OCI-LY7 (cell line): Measurements from ENCODE around the gene FRMPD4. TPM values are rescaled to one million over a fixed set of nuclear protein-coding genes. Genes with fewer than 3 reads are reported as not detected.
A peak's percentile ranks its signal among the peaks of the same experiment; 100 is the strongest.

Source experiments
- BruUV-seq: library from RNA; stranded (reverse); fragments of 400-500 nt; replicated peaks from 2 replicates; lab custom pipeline; 2021; lab: Mats Ljungman, UMichigan
- CTCF ChIA-PET: fragments of 300-600 bp; sonication (Branson Sonifier 250); formaldehyde crosslinking; loops from one replicate; lab custom pipeline; 2022; ENCODE audit warnings: antibody characterized with exemption; ENCODE audit not compliant: unreplicated experiment; lab: Charles Lee
- POLR2A ChIA-PET: fragments of 300-600 bp; sonication (Branson Sonifier 250); formaldehyde crosslinking; loops from one replicate; lab custom pipeline; 2022; ENCODE audit warnings: antibody characterized with exemption; lab: Charles Lee
- DNase-seq: peaks from one replicate; pipeline ENCODE4 v3.0.0-alpha.2; 2015; ENCODE audit warnings: low spot score
- H2AFZ ChIP-seq: fragments of 200-600 bp; sonication (generic), shearing (Covaris generic); 2 replicates; pipeline ENCODE4 v1.6.1; 2014; ENCODE audit warnings: mild to moderate bottlenecking, antibody characterized with exemption, low read length, moderate library complexity
- H3K27ac ChIP-seq: fragments of 200-600 bp; sonication (generic); 2 replicates; pipeline ENCODE4 v1.5.1; 2014; ENCODE audit warnings: mixed run types, low read depth, mild to moderate bottlenecking, moderate library complexity, low read length, inconsistent platforms; ENCODE audit not compliant: poor library complexity, severe bottlenecking
- H3K36me3 ChIP-seq: fragments of 200-600 bp; sonication (generic); 2 replicates; pipeline ENCODE4 v1.6.1; 2014; ENCODE audit warnings: mild to moderate bottlenecking, antibody characterized with exemption, low read length, moderate library complexity, mixed read lengths; ENCODE audit not compliant: insufficient read depth
- H3K4me1 ChIP-seq: fragments of 200-600 bp; sonication (generic); 2 replicates; pipeline ENCODE4 v1.5.1; 2014; ENCODE audit warnings: mild to moderate bottlenecking, low read length; ENCODE audit not compliant: insufficient read depth, poor library complexity, severe bottlenecking
- H3K4me2 ChIP-seq: fragments of 200-600 bp; sonication (generic); 2 replicates; pipeline ENCODE4 v1.6.1; 2014; ENCODE audit warnings: mild to moderate bottlenecking, low read length
- H3K4me3 ChIP-seq: fragments of 200-600 bp; sonication (generic); 2 replicates; pipeline ENCODE4 v1.5.1; 2014; ENCODE audit warnings: mild to moderate bottlenecking, low read depth, low read length; ENCODE audit not compliant: poor library complexity, severe bottlenecking
- H3K79me2 ChIP-seq: fragments of 200-600 bp; sonication (generic); 2 replicates; pipeline ENCODE4 v1.6.1; 2016; ENCODE audit warnings: low read depth, mild to moderate bottlenecking, low read length, moderate library complexity, mixed read lengths; ENCODE audit not compliant: insufficient read depth
- H3K9me2 ChIP-seq: fragments of 200-600 bp; sonication (generic); 2 replicates; pipeline ENCODE4 v1.6.1; 2016; ENCODE audit warnings: mild to moderate bottlenecking, low read length, mixed read lengths; ENCODE audit not compliant: insufficient read depth
- H3K9me3 ChIP-seq: fragments of 200-600 bp; sonication (generic); 2 replicates; pipeline ENCODE4 v1.6.1; 2014; ENCODE audit warnings: mild to moderate bottlenecking, mixed run types, low read length, mixed read lengths
- H4K20me1 ChIP-seq: fragments of 200-600 bp; sonication (generic); 2 replicates; pipeline ENCODE4 v1.6.1; 2014; ENCODE audit warnings: mild to moderate bottlenecking, antibody characterized with exemption, low read length, moderate library complexity, mixed read lengths; ENCODE audit not compliant: insufficient read depth
- CTCF ChIP-seq: fragments of 200-600 bp; sonication (generic); conservative IDR thresholded peaks from 2 replicates; pipeline ENCODE4 v1.5.1; 2014; ENCODE audit warnings: mild to moderate bottlenecking, antibody characterized with exemption, low read length, moderate library complexity, mixed read lengths
- EZH2phosphoT487 ChIP-seq: fragments of 200-600 bp; sonication (generic); IDR thresholded peaks from 2 replicates; pipeline ENCODE4 v1.6.1; 2018; ENCODE audit warnings: low read depth, borderline replicate concordance, mild to moderate bottlenecking, mixed run types, antibody characterized with exemption, low read length, moderate library complexity, mixed read lengths
- intact Hi-C: fragments of 100-400 bp; cut with micrococcal nuclease; formaldehyde crosslinking; loops from one replicate; pipeline ENCODE4 v1.10.0; 2022; ENCODE audit not compliant: unreplicated experiment
- total RNA-seq, 2 experiments: library from RNA; depleted of rRNA in 1 of 2; stranded (reverse); fragments of >200 nt in 1 of 2; shearing (Covaris generic) in 1 of 2; gene quantifications; 2 replicates each; pipeline ENCODE4 v1.2.3, GENCODE V29; 2014 to 2022

FRMPD4 gene
- total RNA-seq, 2 experiments from 2014 or later: not detected

GRCh38 chrX:12564221-12564620, 425.9 kb downstream of the FRMPD4 start:
- BruUV-seq: no TSS peak

DNA sequence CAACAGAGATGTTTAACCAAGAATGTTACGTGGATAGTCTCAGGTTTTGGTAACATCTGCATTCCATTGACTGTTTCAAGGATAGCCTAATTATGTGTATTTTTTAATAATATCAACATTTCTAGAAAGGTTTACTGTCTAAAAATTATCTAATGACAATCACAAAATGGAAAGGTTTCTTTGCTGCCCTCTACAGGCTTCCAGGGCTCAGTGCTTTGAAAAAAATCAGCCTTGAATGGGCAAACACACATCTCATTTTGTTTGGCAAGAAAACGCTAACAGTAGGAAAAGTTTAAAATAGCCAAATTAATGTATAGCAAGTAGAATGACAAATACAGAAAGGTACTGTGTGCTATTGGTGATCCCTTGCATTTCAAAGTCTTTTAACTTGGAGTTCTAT, 429.6 kb downstream of the FRMPD4 start:
- Histone ChIP-seq H3K9me3 (no peaks in the 10 kb centered on the region), H3K4me3 (no peak overlapping the region), H3K4me1 (no peaks in the 10 kb centered on the region), H3K79me2 (no peaks in the 10 kb centered on the region), H3K36me3 (no peaks in the 10 kb centered on the region), H3K27ac (no peak overlapping the region), H3K9me2 (no peaks in the 10 kb centered on the region), H2AFZ (no peak overlapping the region), H3K4me2 (no peak overlapping the region), H4K20me1 (no peaks in the 10 kb centered on the region)
- peak; percentile 80 for TF ChIP-seq CTCF
- TF ChIP-seq EZH2phosphoT487: no peak
- intact Hi-C loops: loop anchor here (1.0 to 10.0 kb wide), 2 partner anchors 70 to 483 kb away; no protein-coding TSS in a partner anchor
- peak; percentile 29 for DNase-seq
- ChIA-PET POLR2A (no interaction called here), CTCF (no interaction called here)
- BruUV-seq: no TSS peak

More at GRCh38 chrX:12564221-12564620, 425.9 kb downstream of the FRMPD4 start:
- H3K36me3 ChIP-seq: no peaks in the 10 kb centered on the region
- H3K9me2 ChIP-seq: no peaks in the 10 kb centered on the region
- no peaks in the 10 kb centered on the region for H3K4me1 ChIP-seq
- H3K4me2 ChIP-seq: no peak overlapping the region
- intact Hi-C loops: loop anchor here (10.0 kb wide), 1 partner anchor 479 kb away; no protein-coding TSS in a partner anchor
- TF ChIP-seq EZH2phosphoT487 (no peak), CTCF (no peak)
- H3K9me3 ChIP-seq: no peaks in the 10 kb centered on the region
- no peak overlapping the region for H3K4me3 ChIP-seq
- H4K20me1 ChIP-seq: no peaks in the 10 kb centered on the region
- ChIA-PET POLR2A (no interaction called here), CTCF (no interaction called here)
- no peaks in the 10 kb centered on the region for H3K79me2 ChIP-seq
- H2AFZ ChIP-seq: no peak overlapping the region
- no peak for DNase-seq
- no peak overlapping the region for H3K27ac ChIP-seq

DNA sequence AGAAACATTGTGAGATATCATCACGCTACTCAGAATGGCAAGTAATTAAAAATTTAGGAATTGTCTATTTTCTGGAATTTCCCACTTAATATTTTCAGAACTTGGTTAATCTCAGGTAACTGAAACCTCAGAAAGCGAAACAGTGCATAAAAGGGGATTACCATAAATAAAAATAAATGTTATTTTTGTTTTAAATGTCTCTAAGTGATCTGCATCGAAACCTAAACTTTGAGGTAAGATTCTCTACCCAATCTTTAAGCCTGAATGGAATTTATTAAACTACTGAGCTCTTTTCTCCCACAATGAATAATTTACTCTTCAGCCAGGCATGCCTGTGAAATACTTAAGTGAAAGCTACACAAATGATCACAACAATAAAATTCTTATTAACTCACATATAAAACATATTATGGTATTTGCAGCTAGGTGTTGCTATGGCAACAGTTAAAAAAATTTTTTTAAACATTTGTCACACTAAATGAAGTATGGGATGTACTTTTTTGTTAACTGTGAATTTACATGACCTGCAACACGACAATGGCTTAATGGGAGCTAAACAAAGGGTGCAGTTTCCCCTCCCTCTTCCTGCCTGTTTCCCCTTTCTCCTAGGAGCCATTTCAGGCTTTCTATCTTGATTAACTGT, 432.7 kb downstream of the FRMPD4 start:
- Histone ChIP-seq H3K36me3 (no peaks in the 10 kb centered on the region), H2AFZ (no peak overlapping the region), H3K9me3 (no peaks in the 10 kb centered on the region), H3K79me2 (no peaks in the 10 kb centered on the region), H3K4me2 (no peak overlapping the region), H3K4me3 (no peak overlapping the region), H3K9me2 (no peaks in the 10 kb centered on the region), H3K27ac (no peak overlapping the region), H4K20me1 (no peaks in the 10 kb centered on the region), H3K4me1 (no peaks in the 10 kb centered on the region)
- POLR2A ChIA-PET: no interaction called here
- no peak for TF ChIP-seq CTCF
- TF ChIP-seq EZH2phosphoT487: no peak
- BruUV-seq: no TSS peak
- intact Hi-C loops: no loop called here
- no peak for DNase-seq
- CTCF ChIA-PET: no interaction called here
